HG03432 (cell line): ENCODE measurements around the gene LY6G6D.

ENCODE experiments used
- ATAC-seq: cut with Tn5 transposase; IDR thresholded peaks from one replicate; pipeline ENCODE4 v1.9.1; 2021; ENCODE audit warnings: mild to moderate bottlenecking, moderate library complexity; ENCODE audit not compliant: unreplicated experiment

The LY6G6D gene, protein sequence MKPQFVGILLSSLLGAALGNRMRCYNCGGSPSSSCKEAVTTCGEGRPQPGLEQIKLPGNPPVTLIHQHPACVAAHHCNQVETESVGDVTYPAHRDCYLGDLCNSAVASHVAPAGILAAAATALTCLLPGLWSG

DNA sequence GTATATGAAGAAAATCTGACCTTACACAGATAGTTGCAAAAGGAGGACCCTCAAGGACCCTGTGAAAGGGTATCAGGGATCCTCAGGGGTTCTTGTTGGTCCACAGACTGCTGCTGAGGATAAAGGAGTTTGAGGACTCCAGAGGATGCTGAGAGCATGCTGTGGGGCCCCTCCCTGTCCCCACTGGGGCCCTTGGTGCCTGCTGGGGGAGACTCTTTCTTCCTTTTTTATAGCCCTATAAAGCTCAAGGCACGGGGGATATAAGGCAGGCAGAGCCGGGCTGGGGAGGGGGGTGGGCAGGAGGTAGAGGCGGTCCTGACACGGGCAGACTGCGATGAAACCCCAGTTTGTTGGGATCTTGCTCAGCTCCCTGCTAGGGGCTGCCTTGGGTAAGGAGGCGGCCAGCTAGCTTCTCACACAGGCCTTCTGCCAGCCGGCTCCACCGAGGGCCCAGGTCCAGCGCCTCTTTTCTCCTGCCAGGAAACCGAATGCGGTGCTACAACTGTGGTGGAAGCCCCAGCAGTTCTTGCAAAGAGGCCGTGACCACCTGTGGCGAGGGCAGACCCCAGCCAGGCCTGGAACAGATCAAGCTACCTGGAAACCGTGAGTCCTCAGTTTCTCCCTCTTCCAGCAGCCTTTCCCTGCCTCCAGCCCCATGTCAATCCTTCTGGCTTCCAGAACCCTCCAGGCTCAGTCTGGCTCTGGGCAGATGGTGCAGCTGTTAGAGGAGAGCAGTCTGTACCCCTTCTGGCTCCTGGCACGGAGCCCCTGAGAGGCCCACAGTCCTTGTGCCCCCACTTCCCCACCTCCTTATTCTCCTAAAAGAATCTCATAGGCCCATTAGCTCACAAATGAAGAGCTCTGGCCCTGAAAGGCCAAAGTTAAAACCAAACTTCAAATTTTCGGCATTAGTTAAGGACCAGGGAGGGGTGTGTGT, at the start of gene LY6G6D:
LY6G6D (plus strand) TSS at position 327 of the 937 bp plus-strand sequence; CDS start at position 335, 8 bp downstream.
- ATAC-seq: no peak

DNA sequence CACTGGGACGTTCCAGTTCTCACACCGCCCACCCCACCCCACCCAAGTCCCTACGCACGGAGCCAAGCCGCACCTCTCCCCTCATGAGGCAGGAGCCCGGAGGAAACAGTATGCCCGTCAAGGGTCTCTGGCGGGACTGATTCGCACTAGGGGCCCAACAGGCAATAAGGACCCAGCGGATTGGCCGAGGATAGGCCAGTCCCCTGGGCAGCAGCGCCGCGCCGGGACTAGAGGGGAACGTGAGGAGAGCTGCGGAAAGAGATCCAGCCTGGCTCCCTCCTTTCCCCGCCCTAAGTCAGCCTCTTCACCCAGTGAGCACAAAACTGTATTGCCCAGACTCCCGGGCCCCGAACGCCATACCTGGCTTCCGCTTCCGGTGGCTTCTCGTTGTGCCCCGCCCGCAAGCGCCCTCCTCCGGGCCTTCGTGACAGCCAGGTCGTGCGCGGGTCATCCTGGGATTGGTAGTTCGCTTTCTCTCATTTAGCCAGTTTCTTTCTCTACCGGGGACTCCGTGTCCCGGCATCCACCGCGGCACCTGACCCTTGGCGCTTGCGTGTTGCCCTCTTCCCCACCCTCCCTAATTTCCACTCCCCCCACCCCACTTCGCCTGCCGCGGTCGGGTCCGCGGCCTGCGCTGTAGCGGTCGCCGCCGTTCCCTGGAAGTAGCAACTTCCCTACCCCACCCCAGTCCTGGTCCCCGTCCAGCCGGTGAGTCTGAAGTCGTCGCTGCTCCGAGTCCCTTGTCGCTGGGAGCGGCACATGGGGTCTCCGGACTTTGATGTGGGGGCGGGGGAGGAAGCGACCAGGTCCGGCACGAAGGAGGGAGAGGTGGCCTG, 49.4 kb upstream of the LY6G6D start, which contains the start of gene CSNK2B:
CSNK2B (plus strand) TSS at position 580 of the 836 bp plus-strand sequence. CDS start 752 bp downstream, outside the sequence.
- peak; percentile 80 for ATAC-seq

DNA sequence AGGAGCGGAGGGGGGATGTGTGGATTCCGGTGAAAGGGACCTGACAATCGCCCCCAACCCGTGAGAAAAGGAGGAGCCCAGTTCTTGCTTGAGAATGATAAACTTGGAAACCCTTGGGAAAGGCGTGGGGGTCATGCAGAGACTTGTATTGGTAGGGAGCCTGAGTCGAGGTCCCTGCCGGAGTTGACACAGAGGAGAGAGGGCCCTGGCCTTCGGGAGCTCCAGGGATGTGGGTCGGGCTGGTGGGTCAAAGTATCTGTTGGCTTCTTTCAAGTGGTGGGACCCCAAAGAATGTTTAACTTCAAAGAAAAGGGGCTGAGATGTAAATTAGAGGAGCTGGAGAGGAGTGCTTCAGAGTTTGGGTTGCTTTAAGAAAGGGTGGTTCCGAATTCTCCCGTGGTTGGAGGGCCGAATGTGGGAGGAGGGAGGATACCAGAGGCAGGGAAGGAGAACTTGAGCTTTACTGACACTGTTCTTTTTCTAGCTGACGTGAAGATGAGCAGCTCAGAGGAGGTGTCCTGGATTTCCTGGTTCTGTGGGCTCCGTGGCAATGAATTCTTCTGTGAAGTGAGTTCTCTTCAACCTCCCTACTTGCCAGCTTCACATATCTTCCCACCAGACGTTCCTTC, 48.7 kb upstream of the LY6G6D start:
- ATAC-seq: no peak

DNA sequence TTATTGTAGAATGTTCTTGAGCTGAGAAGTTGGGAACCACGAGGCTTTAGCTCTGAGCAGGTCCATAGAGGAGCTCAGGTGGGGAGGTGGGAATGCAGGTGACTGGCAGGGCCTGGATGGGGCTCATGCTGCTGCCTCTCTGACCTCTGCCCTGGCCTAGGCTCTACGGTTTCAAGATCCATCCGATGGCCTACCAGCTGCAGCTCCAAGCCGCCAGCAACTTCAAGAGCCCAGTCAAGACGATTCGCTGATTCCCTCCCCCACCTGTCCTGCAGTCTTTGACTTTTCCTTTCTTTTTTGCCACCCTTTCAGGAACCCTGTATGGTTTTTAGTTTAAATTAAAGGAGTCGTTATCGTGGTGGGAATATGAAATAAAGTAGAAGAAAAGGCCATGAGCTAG, 45.5 kb upstream of the LY6G6D start, which contains the start of gene LY6G5B:
LY6G5B (plus strand) TSS at position 301 of the 400 bp plus-strand sequence. CDS start 975 bp downstream, outside the sequence.
- no peak for ATAC-seq

DNA sequence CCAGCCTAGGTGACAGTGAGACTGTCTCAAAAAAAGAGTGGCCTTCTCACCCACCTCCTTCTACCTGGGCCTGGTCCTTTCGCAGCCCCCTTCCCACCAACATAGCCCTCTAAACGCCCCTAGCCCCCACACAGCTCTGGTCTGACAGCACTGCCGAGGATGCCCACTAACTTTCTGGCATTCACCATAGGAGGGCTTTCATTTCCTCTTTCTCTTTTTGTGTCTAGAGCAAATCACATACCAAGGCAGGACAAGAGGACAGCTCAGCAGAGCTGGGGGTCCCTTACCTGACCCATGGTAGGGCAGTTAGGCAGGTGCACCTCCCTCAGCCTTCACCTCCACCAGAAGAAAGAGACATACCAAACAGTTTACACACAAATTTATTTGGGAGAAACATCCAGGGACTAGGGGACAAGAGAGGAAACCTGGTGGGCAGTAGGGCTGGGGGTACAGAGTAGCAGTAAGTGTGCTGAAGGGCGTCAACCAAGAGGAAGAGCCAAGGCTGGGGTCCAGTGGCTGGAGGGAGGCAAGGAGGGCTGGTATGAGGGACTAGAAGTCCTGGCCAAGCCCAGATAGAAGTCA, 38.7 kb upstream of the LY6G6D start:
- ATAC-seq: no peak

DNA sequence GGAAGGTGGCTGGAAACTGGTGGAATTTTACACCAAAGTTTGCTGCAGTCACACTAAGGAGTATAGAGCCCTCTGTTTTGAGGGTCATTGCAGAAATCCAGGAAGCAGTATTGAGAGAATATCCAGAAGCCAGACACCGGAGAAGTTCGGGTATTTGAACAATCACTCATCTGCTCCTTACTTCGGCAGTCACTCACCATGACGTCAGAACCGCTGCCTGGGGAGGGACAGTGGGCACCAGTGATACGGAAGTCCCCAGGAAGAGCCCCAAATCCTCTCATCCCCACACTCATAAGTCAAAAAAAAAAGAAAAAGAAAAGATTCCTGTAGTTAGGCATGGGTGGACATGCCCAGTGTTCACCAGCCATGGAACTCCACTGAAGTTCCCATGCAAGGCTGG, 38.2 kb upstream of the LY6G6D start:
- ATAC-seq: no peak

DNA sequence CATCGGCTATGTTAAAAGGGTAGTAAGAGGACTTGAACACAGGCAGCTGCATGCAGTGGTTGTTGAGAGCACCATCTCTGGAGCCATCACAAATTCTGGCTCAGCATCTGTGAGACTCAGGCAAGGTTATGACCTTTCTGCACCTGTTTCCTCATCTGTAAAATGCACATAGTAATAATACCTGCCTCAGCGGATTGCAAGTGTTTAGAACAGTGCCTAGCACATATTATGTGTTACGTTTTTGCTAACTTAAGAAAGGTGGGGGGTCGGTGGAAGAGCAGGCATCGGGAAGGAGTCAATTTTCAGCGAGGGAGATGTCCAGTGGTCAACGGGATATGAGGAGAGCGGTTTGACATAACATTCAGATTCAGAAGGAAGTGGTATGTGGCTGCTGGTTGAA, 37.2 kb upstream of the LY6G6D start:
- ATAC-seq: no peak

DNA sequence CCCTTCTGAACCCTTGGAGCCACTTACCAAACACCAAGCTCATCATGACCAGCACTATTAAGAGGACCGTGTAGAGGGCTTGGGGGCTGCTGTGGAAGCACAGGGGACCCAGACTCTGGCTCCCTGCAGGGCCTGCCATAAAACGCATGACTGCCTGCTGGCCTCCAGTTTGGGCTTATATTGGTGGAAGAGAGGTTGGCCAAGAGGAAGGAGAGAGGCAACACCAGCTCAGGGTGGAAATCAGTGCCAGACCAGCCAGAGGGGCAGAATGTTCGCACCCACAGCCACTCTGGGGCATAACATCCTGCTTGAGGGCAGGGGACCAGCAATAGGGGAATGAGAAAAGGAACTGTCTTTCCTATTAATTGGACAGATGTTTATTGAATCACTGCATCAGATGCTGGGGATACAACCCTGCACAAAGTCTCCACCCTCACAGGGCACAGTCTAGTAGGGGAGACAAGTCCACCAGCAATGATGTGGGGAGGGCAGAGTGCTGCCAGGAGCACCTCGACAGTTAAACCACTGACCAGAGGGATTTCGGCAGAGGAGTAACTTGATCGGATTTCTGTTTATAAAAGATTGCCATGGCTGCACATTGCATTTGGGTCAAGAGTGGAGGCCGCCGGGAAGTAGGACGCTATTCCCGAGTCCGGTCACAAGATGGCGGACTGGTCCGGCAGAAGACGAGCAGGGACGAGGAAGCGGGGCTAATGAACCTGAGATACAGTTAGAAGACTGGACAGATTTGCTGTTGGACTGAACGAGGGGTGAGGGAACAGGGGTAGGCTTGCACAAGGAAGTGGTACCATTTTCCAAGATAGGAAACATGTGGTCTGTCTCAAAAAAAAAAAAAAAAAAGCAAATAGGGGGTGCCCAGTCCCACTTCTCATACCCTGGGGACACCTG, 34.7 kb upstream of the LY6G6D start, which contains the start of gene LY6G5C:
LY6G5C (minus strand) TSS at position 842 of the 909 bp plus-strand sequence; CDS start at position 148, 694 bp downstream.
- no peak for ATAC-seq

DNA sequence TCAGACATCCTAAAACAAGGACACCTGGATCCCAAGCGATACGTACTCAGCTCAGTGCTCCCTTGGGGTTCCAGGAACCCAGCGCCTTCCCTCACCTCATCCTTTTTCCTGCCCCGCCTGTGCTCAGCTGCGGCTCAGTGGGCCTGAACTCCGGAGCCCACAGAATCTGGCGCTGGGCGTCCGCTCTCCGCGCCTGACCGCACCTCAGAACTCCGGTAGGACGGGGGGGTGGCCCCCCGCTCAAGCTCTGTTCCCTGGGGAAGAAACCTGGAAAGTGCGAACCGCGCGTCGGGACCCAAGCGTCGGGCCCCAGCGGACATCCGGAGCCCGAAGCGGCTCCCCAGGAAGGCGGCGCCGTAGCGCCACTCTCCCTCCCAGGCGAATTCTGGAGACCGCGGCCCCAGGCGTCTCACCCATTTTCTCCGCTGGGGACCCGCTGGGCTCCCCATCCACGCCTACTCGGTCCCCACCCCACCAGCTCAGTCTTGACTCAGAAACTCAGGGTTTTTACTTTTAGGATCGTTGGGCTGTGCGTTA, 33.9 kb upstream of the LY6G6D start:
- no peak for ATAC-seq

DNA sequence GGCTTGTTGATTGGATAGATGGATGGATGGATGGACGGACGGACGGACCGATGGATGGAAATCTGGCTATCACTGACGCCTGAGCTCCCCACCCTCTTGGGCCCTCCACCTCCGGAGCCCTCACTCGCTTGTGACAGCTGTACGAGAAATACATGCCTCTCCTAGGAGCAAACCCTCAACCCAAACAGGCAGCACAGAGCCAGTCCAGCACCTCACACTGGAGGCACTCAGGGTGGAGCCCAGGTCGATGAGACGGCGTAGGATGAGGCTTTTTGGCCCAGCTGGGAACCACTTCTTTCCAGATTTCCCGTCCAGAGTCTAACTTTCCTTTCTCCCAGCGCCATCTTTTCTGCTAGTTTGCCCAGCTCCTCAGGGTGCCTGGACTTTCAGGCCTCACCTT, 31.6 kb upstream of the LY6G6D start:
- no peak for ATAC-seq

DNA sequence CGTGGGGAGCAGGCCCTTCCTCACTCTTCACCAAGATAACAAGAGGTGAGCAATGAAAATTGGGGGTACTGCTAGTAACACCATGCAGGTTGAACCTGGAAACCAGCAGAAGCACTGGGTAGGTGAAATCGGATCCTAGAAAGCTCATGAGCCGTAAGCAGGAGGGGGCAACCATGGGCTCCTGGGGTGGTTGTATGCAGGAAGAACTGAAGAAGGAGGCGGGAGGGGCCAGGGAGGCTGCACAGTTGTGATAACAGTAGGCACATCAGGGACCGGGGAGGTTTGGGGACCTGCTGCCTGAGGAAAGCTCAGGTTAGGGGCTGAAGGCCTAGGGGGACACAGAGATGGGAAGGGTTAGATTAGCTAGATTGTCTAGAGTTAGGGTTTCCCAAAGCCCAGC, 28.7 kb upstream of the LY6G6D start:
- no peak for ATAC-seq

DNA sequence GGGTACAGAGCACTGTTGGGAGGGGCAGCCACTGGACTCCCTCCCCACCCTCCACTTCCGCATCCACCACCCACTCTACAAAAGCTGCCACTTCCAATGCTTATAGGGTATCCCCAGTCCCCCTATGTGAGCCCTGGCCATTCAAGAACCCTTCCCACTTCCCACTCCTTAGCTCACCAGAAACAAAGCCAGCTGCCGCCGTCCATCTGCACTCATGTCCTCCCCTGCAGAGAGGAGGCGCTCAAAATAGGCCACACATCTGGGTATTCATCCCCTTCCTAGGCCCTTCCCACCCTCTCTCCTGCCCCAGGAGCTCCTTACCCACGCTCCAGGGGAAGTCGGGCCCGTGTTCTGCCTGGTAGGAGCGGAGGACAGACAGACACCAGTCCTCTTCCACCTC, 27.8 kb upstream of the LY6G6D start:
- no peak for ATAC-seq

DNA sequence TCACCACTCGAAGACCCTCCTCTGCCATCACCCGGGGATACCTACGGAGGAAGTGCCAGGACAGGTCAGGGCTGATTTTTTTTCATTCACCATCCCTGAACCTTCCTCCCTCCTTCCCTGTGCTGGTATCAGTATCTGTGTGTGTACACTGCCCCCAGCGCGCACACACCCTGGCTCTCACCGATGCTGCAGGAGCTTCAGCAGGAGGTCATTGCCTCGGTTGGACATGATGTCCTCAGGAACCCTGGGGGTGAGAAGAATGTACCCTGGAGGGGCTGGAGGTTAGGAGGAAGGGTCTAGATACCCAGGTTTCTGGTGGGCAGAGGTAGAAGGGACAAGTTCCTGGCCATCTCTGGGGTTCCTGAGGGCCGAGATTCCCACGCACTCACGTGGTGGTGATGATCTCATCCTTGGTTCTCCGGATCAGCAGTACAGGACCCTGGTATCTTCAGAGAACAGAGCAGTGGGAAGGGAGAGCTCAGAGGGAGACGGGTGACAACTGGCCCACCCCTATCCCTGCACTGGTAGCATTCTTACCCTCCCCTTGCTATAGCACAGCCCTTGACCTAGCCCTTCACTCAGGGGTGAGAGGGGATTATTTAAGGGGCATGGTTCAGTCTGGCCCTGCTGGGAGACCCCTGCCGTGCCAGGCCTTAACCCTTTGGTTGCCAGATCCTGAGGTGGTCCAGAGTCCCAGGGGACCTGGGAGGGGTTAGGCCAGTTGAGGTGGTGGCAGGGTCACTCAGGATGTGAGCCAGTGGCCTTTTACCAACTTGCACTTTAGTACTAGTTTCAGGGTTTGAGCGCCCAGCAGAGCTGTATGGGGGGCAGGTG, 27.1 kb upstream of the LY6G6D start:
- ATAC-seq: no peak

DNA sequence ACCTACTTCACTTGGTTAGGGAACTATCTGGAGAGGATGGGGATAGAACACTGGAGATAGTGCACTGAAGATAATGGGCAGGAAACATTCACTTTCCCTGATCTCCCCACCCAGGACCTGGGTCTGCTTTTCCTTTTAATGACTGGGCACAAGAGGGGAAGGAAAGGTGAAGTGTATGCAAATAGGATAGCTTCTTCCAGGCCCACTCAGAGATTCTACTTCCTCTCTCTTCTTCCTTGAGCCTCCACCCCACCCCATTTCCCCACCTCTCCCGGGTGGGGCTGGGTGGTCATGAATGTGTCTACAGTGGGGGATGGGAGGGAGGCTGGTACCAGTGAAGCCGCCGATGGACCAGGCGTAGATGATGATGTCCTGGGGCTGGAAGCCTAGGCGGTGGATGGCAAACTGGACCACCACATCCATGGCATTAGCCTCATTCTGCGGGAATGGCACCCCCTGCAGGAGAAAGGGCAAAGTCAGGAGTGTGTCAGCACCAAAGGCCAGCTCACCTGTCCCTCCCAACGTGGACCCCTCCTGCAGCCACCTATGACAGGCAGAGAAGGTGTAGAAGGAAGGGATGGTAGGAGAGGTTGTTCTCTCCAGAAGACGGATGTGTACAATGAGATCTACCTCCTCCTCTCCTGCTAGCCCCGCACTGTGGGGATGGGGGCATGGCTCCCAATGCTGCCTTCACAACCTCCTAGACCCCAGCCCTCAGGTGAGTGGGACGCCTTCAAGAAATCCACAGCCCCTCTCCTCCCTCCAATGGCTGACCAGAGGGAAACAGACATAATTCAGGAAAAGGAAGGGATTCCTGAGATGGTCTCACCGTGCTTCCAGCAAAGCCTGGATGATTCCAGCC, 25.7 kb upstream of the LY6G6D start:
- ATAC-seq: no peak

DNA sequence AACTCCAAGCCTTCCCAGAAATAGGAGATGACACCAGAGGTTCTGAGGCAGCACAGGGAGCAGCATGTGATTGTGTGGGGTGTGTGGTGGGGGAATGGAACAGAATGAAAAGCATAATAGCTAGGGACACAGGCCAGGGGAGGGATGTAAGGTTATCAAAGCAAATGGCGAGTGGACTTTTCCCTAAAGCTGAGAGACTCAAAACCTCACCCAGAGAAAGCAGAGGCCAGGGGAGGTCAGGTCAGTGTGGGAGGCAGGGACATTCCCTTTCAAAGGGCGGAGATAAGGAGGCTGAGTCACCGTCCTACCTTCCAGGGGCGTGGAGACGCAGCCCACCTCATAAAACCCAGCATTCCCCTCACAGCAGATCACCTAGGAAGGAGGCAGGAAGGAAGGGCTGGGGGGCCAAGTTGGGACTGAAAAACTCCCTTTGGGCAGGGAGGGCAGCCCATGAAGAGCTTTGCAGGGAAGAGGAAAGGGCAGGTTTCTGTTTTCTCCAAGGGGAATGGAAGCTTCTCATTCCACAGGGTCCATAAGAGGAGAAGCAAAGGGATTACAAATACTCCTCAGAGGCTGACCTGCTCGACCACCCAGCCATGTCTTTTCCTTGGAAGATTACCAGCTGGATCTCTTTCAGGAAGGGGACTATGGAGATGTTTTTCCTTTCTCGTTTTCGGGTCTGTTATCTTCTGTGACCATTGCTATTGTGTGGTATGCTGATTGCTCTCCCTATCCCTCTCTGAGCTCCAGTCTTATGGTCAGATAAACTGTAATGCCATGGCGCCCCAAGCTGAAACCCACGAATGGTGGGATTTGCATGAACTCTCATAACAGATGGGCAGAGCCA, 24.7 kb upstream of the LY6G6D start:
- ATAC-seq: no peak

DNA sequence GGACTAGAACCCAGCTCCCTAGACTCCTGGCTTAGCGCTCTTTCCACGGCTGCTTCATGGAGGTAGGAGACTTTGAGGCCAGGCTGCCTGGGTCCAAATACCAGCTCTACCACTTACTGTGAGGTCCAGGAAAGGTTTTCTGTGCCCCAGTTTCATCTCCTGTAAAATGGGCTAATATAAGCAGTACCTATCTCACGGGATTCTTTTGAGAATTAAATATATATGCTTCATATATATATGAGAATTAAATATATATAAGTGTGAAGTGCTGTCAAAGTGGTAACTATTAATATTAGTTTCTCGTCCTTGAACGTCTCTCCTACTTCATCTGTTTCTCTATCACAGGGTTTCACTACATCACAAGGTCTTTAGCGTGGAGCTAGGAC, 24.1 kb upstream of the LY6G6D start:
- no peak for ATAC-seq
